K562 (cell line): ENCODE measurements around the gene YIPF1. TPM values are rescaled to one million over a fixed set of nuclear protein-coding genes. Genes with fewer than 3 reads are reported as not detected.

Source experiments
- ATAC-seq: fragments of 200-7000 bp; cut with Tn5 transposase; 3 replicates; pipeline ENCODE4 v1.9.1; 2020; ENCODE audit warnings: moderate library complexity
- BruUV-seq: library from RNA; stranded (reverse); fragments of 400-500 nt; replicated peaks from 2 replicates; lab custom pipeline; 2021; lab: Mats Ljungman, UMichigan
- CTCF ChIA-PET: fragments of 300-600 bp; formaldehyde crosslinking; extraction: SDS; loops from one replicate; lab custom pipeline; 2021; ENCODE audit warnings: low intra/inter-chr PET ratio; lab: Yijun Ruan, JAX
- POLR2A ChIA-PET: fragments of 300-600, 350-650 bp; sonication (Branson Sonifier 250); formaldehyde crosslinking; extraction: SDS; loops from one replicate; lab custom pipeline; 2021; ENCODE audit warnings: antibody characterized with exemption, inconsistent platforms; lab: Yijun Ruan, JAX
- DNase-seq, 4 experiments: peaks; one replicate each; pipeline versions ENCODE4 v3.0.0 to v3.0.0-alpha.2; 2011 to 2018; ENCODE audit warnings: low spot score in 3 of 4, mixed read lengths in 3 of 4; ENCODE audit errors: extremely low read depth in 1 of 4
- FAIRE-seq: peaks from 2 replicates; lab custom pipeline; 2011; peaks lifted over from hg19 to GRCh38; lab: Jason Lieb, UNC
- H2AFZ ChIP-seq: 2 replicates; pipeline ENCODE4 v1.6.0; 2011; ENCODE audit warnings: low read depth, low read length, control low read depth, inconsistent platforms
- H3K27ac ChIP-seq: fragments of 200-600 bp; 3 replicates; pipeline ENCODE4 v1.8.0; 2011; ENCODE audit warnings: low read depth, mild to moderate bottlenecking, control low read depth, inconsistent platforms, low read length, moderate library complexity, mixed read lengths; ENCODE audit errors: extremely low read depth
- H3K27me3 ChIP-seq, 2 experiments: fragments of 300-600 bp in 1 of 2; 2 replicates in 1 of 2; 3 replicates in 1 of 2; pipeline versions ENCODE4 v1.6.0 to v1.8.0; 2011; ENCODE audit warnings: inconsistent platforms in 2 of 2, low read length in 2 of 2, mild to moderate bottlenecking in 1 of 2, mixed read lengths in 1 of 2, moderate library complexity in 1 of 2; ENCODE audit not compliant: control insufficient read depth in 2 of 2, insufficient read depth in 2 of 2
- H3K36me3 ChIP-seq: fragments of 300-600 bp; 3 replicates; pipeline ENCODE4 v1.8.0; 2011; ENCODE audit warnings: mild to moderate bottlenecking, low read length, inconsistent platforms; ENCODE audit not compliant: control insufficient read depth, insufficient read depth
- H3K4me1 ChIP-seq, 2 experiments: fragments of 200-600 bp in 1 of 2; replicated peaks in 1 of 2; 2 replicates in 1 of 2; 3 replicates in 1 of 2; pipeline versions ENCODE4 v1.5.1 to v1.8.0; 2011; ENCODE audit warnings: inconsistent platforms in 2 of 2, low read length in 2 of 2, mild to moderate bottlenecking in 1 of 2, mixed read lengths in 1 of 2, moderate library complexity in 1 of 2; ENCODE audit not compliant: control insufficient read depth in 2 of 2, insufficient read depth in 2 of 2
- H3K4me2 ChIP-seq: 2 replicates; pipeline ENCODE4 v1.6.1; 2011; ENCODE audit warnings: low read length, control low read depth, inconsistent platforms, mixed read lengths; ENCODE audit not compliant: insufficient read depth
- H3K4me3 ChIP-seq: fragments of 200-600 bp; sonication (generic), shearing (Covaris generic); 2 replicates; pipeline ENCODE4 v1.5.1; 2016; ENCODE audit warnings: control low read depth, inconsistent platforms
- H3K79me2 ChIP-seq: fragments of 200-600 bp; 3 replicates; pipeline ENCODE4 v1.8.0; 2011; ENCODE audit warnings: low read length, inconsistent platforms; ENCODE audit not compliant: control insufficient read depth, insufficient read depth
- H3K9ac ChIP-seq, 2 experiments: 2 replicates each; pipeline versions ENCODE4 v1.6.0 to v1.6.1; 2011; ENCODE audit warnings: low read depth in 2 of 2, low read length in 2 of 2, control low read depth in 1 of 2, inconsistent platforms in 1 of 2, mild to moderate bottlenecking in 1 of 2, mixed read lengths in 1 of 2; ENCODE audit not compliant: insufficient read depth in 1 of 2
- H3K9me1 ChIP-seq: one replicate; pipeline ENCODE4 v1.6.0; 2011; ENCODE audit warnings: inconsistent platforms, mild to moderate bottlenecking, low read length, moderate library complexity; ENCODE audit not compliant: control insufficient read depth, insufficient read depth
- H3K9me3 ChIP-seq: replicated peaks from 2 replicates; pipeline ENCODE4 v1.5.1; 2011; ENCODE audit warnings: low read depth, low read length, inconsistent platforms; ENCODE audit not compliant: control insufficient read depth, insufficient read depth
- H4K20me1 ChIP-seq: replicated peaks from 2 replicates; pipeline ENCODE4 v1.6.1; 2011; ENCODE audit warnings: low read length, inconsistent platforms, mixed read lengths; ENCODE audit not compliant: control insufficient read depth, insufficient read depth
- C11orf30 ChIP-seq: fragments of 450-650 bp; IDR thresholded peaks from 2 replicates; pipeline ENCODE4 v1.6.1; 2016; ENCODE audit warnings: low read depth, mild to moderate bottlenecking
- ZNF316 ChIP-seq: fragments of 450-650 bp; IDR thresholded peaks from 2 replicates; pipeline ENCODE4 v1.6.1; 2016
- WGBS: fragments of 100-300 bp; shearing (Covaris generic); methylation state at CpG from one replicate; pipeline ENCODE4 v1.1.6; 2016; ENCODE audit warnings: low coverage, mixed read lengths; ENCODE audit not compliant: insufficient coverage; ENCODE audit errors: missing lambda C conversion rate; 5-methylcytosine and 5-hydroxymethylcytosine counted together
- in situ Hi-C: fragments of 300-500 bp; cut with MboI; formaldehyde crosslinking; loops from 4 replicates; pipeline ENCODE4 v1.15.0; 2018; ENCODE audit warnings: inconsistent platforms, mixed read lengths
- intact Hi-C: fragments of 100-400 bp; cut with micrococcal nuclease; formaldehyde crosslinking; loops from 2 replicates; pipeline ENCODE4 v1.14.2; 2022
- polyA plus RNA-seq, 8 experiments: library from polyadenylated mRNA; depleted of rRNA in 4 of 8; stranded (reverse) in 5 of 8; unstranded in 3 of 8; fragments of >200 nt; fragmentation: Nextera tagmentation in 2 of 8; fragmentation: Illumina TruSeq in 1 of 8; extraction: Ambion mirVana in 2 of 8; extraction: Trizol in 1 of 8; gene quantifications; 2 replicates each; pipeline versions ENCODE4 v1.2.1 to v1.2.3, GENCODE V29; 2011 to 2014; ENCODE audit warnings: inconsistent platforms in 1 of 8, missing spikeins in 1 of 8
- total RNA-seq, 7 experiments: library from RNA; depleted of rRNA in 6 of 7; stranded (reverse); fragments of >200 nt in 6 of 7; fragmentation: Illumina TruSeq in 2 of 7; extraction: Trizol in 2 of 7; gene quantifications; 2 replicates each; pipeline versions ENCODE4 v1.2.1 to v1.2.3, GENCODE V29; 2011 to 2021; ENCODE audit warnings: low replicate concordance in 1 of 7
- TF ChIP-seq, protein P1 (sequence below), 2 experiments: IDR thresholded peaks; 2 replicates each; pipeline ENCODE4 v1.6.1; 2011; ENCODE audit warnings: borderline replicate concordance in 1 of 2, control low read depth in 1 of 2, low read depth in 1 of 2, low read length in 1 of 2, mild to moderate bottlenecking in 1 of 2, mixed read lengths in 1 of 2, moderate library complexity in 1 of 2; ENCODE audit not compliant: insufficient read depth in 1 of 2, insufficient read length in 1 of 2, poor library complexity in 1 of 2, severe bottlenecking in 1 of 2; ENCODE audit errors: extremely low read depth in 1 of 2

The YIPF1 gene
- total and polyA plus RNA-seq, 9 of the 15 experiments (the other 6 are each of a cell fraction or from before 2014, with no cell fraction given): 11.5 to 37.5 (median 19.2) TPM

DNA sequence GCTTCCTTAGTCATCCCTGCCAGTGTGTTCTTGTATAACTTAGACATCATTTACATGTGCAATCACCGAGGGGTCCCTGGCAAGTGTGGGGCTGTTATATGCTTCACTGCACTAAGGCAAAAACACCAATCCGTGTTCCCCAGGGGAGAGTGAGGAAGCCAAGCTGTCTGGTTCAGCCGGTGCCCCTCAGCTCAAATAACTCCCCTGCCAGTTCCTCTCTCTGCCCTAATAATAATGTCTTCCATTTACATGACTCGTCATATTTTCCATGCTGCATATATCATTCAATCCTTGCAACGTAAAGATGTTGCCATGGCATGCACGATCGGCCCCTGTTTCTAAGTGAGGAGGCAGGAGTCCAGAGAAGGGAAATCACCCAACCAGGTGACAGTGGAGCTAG lies 27.1 kb downstream of the YIPF1 start:
- H3K27ac ChIP-seq: no peak overlapping the region
- no TSS peak for BruUV-seq
- H3K36me3 ChIP-seq: peaks cover 6% of the 10 kb centered on the region; the same call in 2 of the 3 replicates
- TF ChIP-seq ZNF316 (peak; percentile 42; the same call in 1 of the 2 replicates), C11orf30 (0 out of 2 replicates have a peak, but pooled peaks have one; percentile 5)
- TF ChIP-seq, protein P1, sequence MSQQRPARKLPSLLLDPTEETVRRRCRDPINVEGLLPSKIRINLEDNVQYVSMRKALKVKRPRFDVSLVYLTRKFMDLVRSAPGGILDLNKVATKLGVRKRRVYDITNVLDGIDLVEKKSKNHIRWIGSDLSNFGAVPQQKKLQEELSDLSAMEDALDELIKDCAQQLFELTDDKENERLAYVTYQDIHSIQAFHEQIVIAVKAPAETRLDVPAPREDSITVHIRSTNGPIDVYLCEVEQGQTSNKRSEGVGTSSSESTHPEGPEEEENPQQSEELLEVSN (IDR thresholded peaks at IDR 0.05; ENCODE audit: borderline replicate concordance in 1 of 2, extremely low read depth in 1 of 2, insufficient read depth in 1 of 2, insufficient read length in 1 of 2, low read depth in 1 of 2, low read length in 1 of 2, poor library complexity in 1 of 2, severe bottlenecking in 1 of 2): no peak
- H3K4me3 ChIP-seq: no peak overlapping the region
- DNase-seq (no peak), ATAC-seq (no peak), FAIRE-seq (no peak)
- H3K27me3 ChIP-seq: no peaks in the 10 kb centered on the region
- no peaks in the 10 kb centered on the region for H3K79me2 ChIP-seq
- H2AFZ ChIP-seq: no peak overlapping the region
- no peaks in the 10 kb centered on the region for H3K4me1 ChIP-seq
- ChIA-PET CTCF (interaction anchor here (1.6 kb wide), 1 partner anchor 97 kb away, joined by 3 read pairs; no protein-coding TSS in a partner anchor), POLR2A (no interaction called here)
- H3K9me1 ChIP-seq: no peaks in the 10 kb centered on the region
- no peak overlapping the region for H3K4me2 ChIP-seq
- no peaks in the 10 kb centered on the region for H3K9me3 ChIP-seq
- 0 out of 2 replicates have a peak, but pooled peaks cover 4% of the 10 kb centered on the region for H4K20me1 ChIP-seq
- 13% methylated on average over 7 of the region's 7 CpGs for WGBS
- in situ Hi-C loops (loop anchor here (10.0 kb wide), 1 partner anchor 222 kb away; no protein-coding TSS in a partner anchor), intact Hi-C loops (loop anchor here (5.0 kb wide), 1 partner anchor 220 kb away; no protein-coding TSS in a partner anchor)
- no peak overlapping the region for H3K9ac ChIP-seq
